Keratinocyte (primary cell): ENCODE results near the gene RAB9A. TPM values are rescaled to one million over a fixed set of nuclear protein-coding genes. Genes with fewer than 3 reads are reported as not detected.

ENCODE experiments used
- DNase-seq: peaks from one replicate; pipeline ENCODE4 v3.0.0-alpha.2; 2011; ENCODE audit warnings: low read depth, missing footprints, low spot score
- FAIRE-seq: peaks from 2 replicates; lab custom pipeline; 2011; peaks lifted over from hg19 to GRCh38; lab: Jason Lieb, UNC
- H2AFZ ChIP-seq: 2 replicates; pipeline ENCODE4 v1.6.0; 2012; ENCODE audit warnings: low read length, control low read depth, inconsistent platforms; ENCODE audit not compliant: control insufficient read depth
- H3K27ac ChIP-seq: 2 replicates; pipeline ENCODE4 v1.5.1; 2011; ENCODE audit warnings: low read length; ENCODE audit not compliant: control insufficient read depth, insufficient read depth
- H3K27me3 ChIP-seq: 3 replicates; pipeline ENCODE4 v1.6.0; 2011; ENCODE audit warnings: low read length; ENCODE audit not compliant: control insufficient read depth, insufficient read depth; ENCODE audit errors: extremely low read depth
- H3K36me3 ChIP-seq, 2 experiments: 2 replicates in 1 of 2; 3 replicates in 1 of 2; pipeline ENCODE4 v1.5.1; 2011; ENCODE audit warnings: low read length in 2 of 2, mild to moderate bottlenecking in 1 of 2; ENCODE audit not compliant: control insufficient read depth in 2 of 2, insufficient read depth in 2 of 2; ENCODE audit errors: extremely low read depth in 1 of 2
- H3K4me1 ChIP-seq: 3 replicates; pipeline ENCODE4 v1.5.1; 2011; ENCODE audit warnings: low read length; ENCODE audit not compliant: control insufficient read depth, insufficient read depth; ENCODE audit errors: extremely low read depth
- H3K4me2 ChIP-seq: 3 replicates; pipeline ENCODE4 v1.6.0; 2011; ENCODE audit warnings: low read depth, low read length; ENCODE audit not compliant: control insufficient read depth, insufficient read depth; ENCODE audit errors: extremely low read depth
- H3K4me3 ChIP-seq, 3 experiments: fragments of 200-600 bp in 1 of 3; sonication (generic) in 1 of 3; 2 replicates in 2 of 3; 3 replicates in 1 of 3; pipeline ENCODE4 v1.5.1; 2011 to 2016; ENCODE audit warnings: low read length in 3 of 3, mild to moderate bottlenecking in 3 of 3, control low read depth in 2 of 3, inconsistent platforms in 1 of 3, low read depth in 1 of 3, mixed read lengths in 1 of 3, mixed run types in 1 of 3, moderate library complexity in 1 of 3; ENCODE audit not compliant: control insufficient read depth in 2 of 3, insufficient read depth in 2 of 3; ENCODE audit errors: extremely low read depth in 1 of 3
- H3K79me2 ChIP-seq: 2 replicates; pipeline ENCODE4 v1.6.0; 2012; ENCODE audit warnings: low read length; ENCODE audit not compliant: control insufficient read depth, insufficient read depth
- H3K9ac ChIP-seq: 3 replicates; pipeline ENCODE4 v1.6.0; 2011; ENCODE audit warnings: low read length; ENCODE audit not compliant: control insufficient read depth, insufficient read depth; ENCODE audit errors: extremely low read depth
- H3K9me1 ChIP-seq: 3 replicates; pipeline ENCODE4 v1.6.0; 2011; ENCODE audit warnings: low read length; ENCODE audit not compliant: control insufficient read depth, insufficient read depth; ENCODE audit errors: extremely low read depth
- H3K9me3 ChIP-seq: 2 replicates; pipeline ENCODE4 v1.5.1; 2012; ENCODE audit warnings: low read depth, low read length; ENCODE audit not compliant: control insufficient read depth
- H4K20me1 ChIP-seq: 3 replicates; pipeline ENCODE4 v1.6.0; 2011; ENCODE audit warnings: low read length; ENCODE audit not compliant: control insufficient read depth, insufficient read depth; ENCODE audit errors: extremely low read depth
- EZH2 ChIP-seq: IDR thresholded peaks from one replicate; pipeline ENCODE4 v1.6.1; 2012; ENCODE audit warnings: inconsistent platforms, mild to moderate bottlenecking, low read length, moderate library complexity
- dilution Hi-C: fragments of 300-500 bp; cut with MboI; formaldehyde crosslinking; loops from one replicate; pipeline ENCODE4 v1.7.0; 2020; ENCODE audit warnings: low sequenced_read_pairs; ENCODE audit not compliant: extremely low pct_ligation_motif_present
- polyA plus RNA-seq, 5 experiments: library from polyadenylated mRNA; depleted of rRNA in 3 of 5; stranded (reverse) in 3 of 5; stranded (forward) in 1 of 5; unstranded in 1 of 5; fragments of >200 nt; gene quantifications; 1 replicate in 1 of 5; 2 replicates in 3 of 5; 3 replicates in 1 of 5; pipeline versions ENCODE4 v1.2.1 to v1.2.3, GENCODE V29; 2011 to 2012; ENCODE audit warnings: missing spikeins in 2 of 5, low read depth in 1 of 5, low replicate concordance in 1 of 5
- TF ChIP-seq, protein P1 (sequence below), 3 experiments: IDR thresholded peaks in 1 of 3; conservative IDR thresholded peaks in 1 of 3; optimal IDR thresholded peaks in 1 of 3; 2 replicates in 2 of 3; 3 replicates in 1 of 3; pipeline versions ENCODE3 to v1.5.1; 2011; ENCODE audit warnings: low read length in 3 of 3, mild to moderate bottlenecking in 3 of 3, moderate library complexity in 2 of 3, control low read depth in 1 of 3, inconsistent platforms in 1 of 3; ENCODE audit not compliant: insufficient read depth in 2 of 3; ENCODE audit errors: extremely low read depth in 1 of 3

Gene RAB9A
- polyA plus RNA-seq, 1 donor (not counting 4 experiments of a cell fraction or from before 2014, with no cell fraction given), result 46.0 TPM

DNA sequence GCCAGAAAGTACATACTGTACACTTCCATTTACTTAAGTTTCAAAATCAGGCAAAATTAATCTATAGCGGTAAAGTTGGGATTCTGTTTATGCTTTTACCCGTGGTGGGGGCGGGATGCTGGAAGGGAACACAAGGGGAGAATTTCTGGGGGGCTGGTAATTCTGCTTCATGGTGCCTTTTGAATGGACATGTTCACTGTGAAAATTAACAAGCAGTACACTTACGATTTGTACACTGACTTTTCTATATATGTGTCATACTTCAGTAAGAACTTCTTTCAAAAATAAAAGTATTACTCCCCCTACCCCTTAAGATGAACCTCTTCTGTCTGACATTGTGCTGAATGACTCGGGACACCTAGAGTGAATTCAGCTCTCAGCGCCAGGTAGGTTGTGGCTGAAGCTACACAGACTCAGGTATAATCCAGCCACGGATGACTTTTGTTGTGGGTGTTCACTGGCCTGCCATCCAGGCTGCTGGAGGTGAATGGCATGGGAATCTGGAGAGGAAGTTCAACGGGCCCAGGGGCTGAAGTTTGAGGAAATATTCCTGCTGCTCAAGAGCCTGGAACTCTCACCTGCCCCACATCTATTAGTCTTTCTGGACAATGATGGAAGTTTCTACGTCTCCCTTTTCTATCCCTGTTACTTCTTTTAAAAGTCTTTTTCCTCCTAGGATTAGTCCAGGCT lies 43.3 kb upstream of the RAB9A start:
- H3K4me2 ChIP-seq, result no peak overlapping the region
- TF ChIP-seq EZH2, result no peak
- TF ChIP-seq, protein P1, sequence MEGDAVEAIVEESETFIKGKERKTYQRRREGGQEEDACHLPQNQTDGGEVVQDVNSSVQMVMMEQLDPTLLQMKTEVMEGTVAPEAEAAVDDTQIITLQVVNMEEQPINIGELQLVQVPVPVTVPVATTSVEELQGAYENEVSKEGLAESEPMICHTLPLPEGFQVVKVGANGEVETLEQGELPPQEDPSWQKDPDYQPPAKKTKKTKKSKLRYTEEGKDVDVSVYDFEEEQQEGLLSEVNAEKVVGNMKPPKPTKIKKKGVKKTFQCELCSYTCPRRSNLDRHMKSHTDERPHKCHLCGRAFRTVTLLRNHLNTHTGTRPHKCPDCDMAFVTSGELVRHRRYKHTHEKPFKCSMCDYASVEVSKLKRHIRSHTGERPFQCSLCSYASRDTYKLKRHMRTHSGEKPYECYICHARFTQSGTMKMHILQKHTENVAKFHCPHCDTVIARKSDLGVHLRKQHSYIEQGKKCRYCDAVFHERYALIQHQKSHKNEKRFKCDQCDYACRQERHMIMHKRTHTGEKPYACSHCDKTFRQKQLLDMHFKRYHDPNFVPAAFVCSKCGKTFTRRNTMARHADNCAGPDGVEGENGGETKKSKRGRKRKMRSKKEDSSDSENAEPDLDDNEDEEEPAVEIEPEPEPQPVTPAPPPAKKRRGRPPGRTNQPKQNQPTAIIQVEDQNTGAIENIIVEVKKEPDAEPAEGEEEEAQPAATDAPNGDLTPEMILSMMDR (optimal IDR thresholded peaks at IDR 0.05 in 1 of 3, IDR thresholded peaks at IDR 0.05 in 1 of 3, conservative IDR thresholded peaks at IDR 0.05 in 1 of 3; ENCODE audit: extremely low read depth in 1 of 3, insufficient read depth in 2 of 3, low read length in 3 of 3), result no peak
- peaks cover 4% of the 10 kb centered on the region for H3K27me3 ChIP-seq
- dilution Hi-C loops, result no loop called here
- FAIRE-seq, result no peak
- H3K27ac ChIP-seq, result no peak overlapping the region
- H3K9ac ChIP-seq, result no peak overlapping the region
- no peak for DNase-seq
- H4K20me1 ChIP-seq, result no peaks in the 10 kb centered on the region
- no peaks in the 10 kb centered on the region for H3K4me1 ChIP-seq
- no peaks in the 10 kb centered on the region for H3K9me1 ChIP-seq
- H3K4me3 ChIP-seq, result no peak overlapping the region
- H3K9me3 ChIP-seq, result no peaks in the 10 kb centered on the region
- H3K79me2 ChIP-seq, result no peaks in the 10 kb centered on the region
- no peak overlapping the region for H2AFZ ChIP-seq
- no peaks in the 10 kb centered on the region for H3K36me3 ChIP-seq

DNA sequence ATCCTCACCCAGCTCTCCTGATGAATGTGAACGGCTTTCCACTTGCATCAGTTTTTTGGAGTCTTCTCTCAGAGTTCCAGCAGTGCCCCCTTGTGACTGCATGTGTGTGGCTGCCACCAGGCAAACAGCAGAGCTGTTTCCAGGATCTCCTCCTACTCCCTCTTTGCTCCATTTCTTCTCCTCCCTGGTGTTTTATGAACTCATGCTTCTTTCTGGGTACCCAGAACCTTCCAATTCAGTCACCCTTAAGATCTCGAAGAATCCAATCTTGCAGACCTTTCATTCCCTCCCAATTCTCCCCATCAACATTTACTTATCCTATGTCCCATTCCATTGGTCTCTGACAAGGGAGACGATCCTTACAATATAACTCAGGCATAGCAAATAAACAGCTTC lies 42.8 kb upstream of the RAB9A start:
- no peaks in the 10 kb centered on the region for H3K9me3 ChIP-seq
- no peaks in the 10 kb centered on the region for H3K4me1 ChIP-seq
- H2AFZ ChIP-seq, result no peak overlapping the region
- H3K9me1 ChIP-seq, result no peaks in the 10 kb centered on the region
- no peak overlapping the region for H3K4me3 ChIP-seq
- no peak overlapping the region for H3K27ac ChIP-seq
- TF ChIP-seq, protein P1 (optimal IDR thresholded peaks at IDR 0.05 in 1 of 3, IDR thresholded peaks at IDR 0.05 in 1 of 3, conservative IDR thresholded peaks at IDR 0.05 in 1 of 3; ENCODE audit: extremely low read depth in 1 of 3, insufficient read depth in 2 of 3, low read length in 3 of 3), result peak; percentile 66 to 85 (median 80)
- TF ChIP-seq EZH2, result no peak
- dilution Hi-C loops, result no loop called here
- H3K36me3 ChIP-seq, result no peaks in the 10 kb centered on the region
- no peak for DNase-seq
- no peak overlapping the region for H3K9ac ChIP-seq
- H3K79me2 ChIP-seq, result no peaks in the 10 kb centered on the region
- H3K4me2 ChIP-seq, result no peak overlapping the region
- peaks cover 4% of the 10 kb centered on the region for H3K27me3 ChIP-seq
- no peaks in the 10 kb centered on the region for H4K20me1 ChIP-seq
- FAIRE-seq, result peak; percentile 73
